HEK293 (cell line): ENCODE data around the gene KLK7.

Source experiments
- CTCF ChIA-PET: fragments of 350-600 bp; formaldehyde crosslinking; extraction: SDS; loops from one replicate; lab custom pipeline; 2021; ENCODE audit warnings: antibody characterized with exemption; lab: Yijun Ruan, JAX
- POLR2A ChIA-PET: fragments of 300-600 bp; formaldehyde crosslinking; extraction: SDS; loops from one replicate; lab custom pipeline; 2020; ENCODE audit warnings: antibody characterized with exemption, inconsistent platforms; lab: Yijun Ruan, JAX
- H3K27ac ChIP-seq: fragments of 200-500 bp; sonication (Bioruptor generic); 2 replicates; pipeline ENCODE4 v1.5.1; 2014; ENCODE audit warnings: low read depth, low read length, control low read depth, inconsistent platforms; ENCODE audit errors: extremely low read depth
- H3K36me3 ChIP-seq, 2 experiments: fragments of 200-500 bp in 1 of 2; sonication (Bioruptor generic) in 1 of 2; 1 replicate in 1 of 2; 2 replicates in 1 of 2; pipeline ENCODE4 v1.5.1; 2014 to 2017; ENCODE audit warnings: inconsistent platforms in 2 of 2, low read length in 2 of 2; ENCODE audit not compliant: control insufficient read depth in 2 of 2, insufficient read depth in 1 of 2
- H3K4me1 ChIP-seq: fragments of 200-500 bp; sonication (Bioruptor generic); 2 replicates; pipeline ENCODE4 v1.5.1; 2014; ENCODE audit warnings: mild to moderate bottlenecking, low read length, inconsistent platforms; ENCODE audit not compliant: control insufficient read depth, insufficient read depth
- H3K4me3 ChIP-seq: 2 replicates; pipeline ENCODE4 v1.5.1; 2011; ENCODE audit warnings: low read depth, mild to moderate bottlenecking, control low read depth, low read length, moderate library complexity
- H3K9me3 ChIP-seq: fragments of 200-500 bp; sonication (Bioruptor generic); 2 replicates; pipeline ENCODE4 v1.5.1; 2014; ENCODE audit warnings: low read depth, low read length, inconsistent platforms; ENCODE audit not compliant: control insufficient read depth, insufficient read depth
- AEBP2 ChIP-seq: fragments of 450-650 bp; formaldehyde crosslinking; IDR thresholded peaks from 2 replicates; pipeline ENCODE4 v1.5.1; 2016; ENCODE audit warnings: missing biosample characterization, missing genetic modification characterization, borderline replicate concordance
- HOXA7 ChIP-seq: sonication (generic); formaldehyde crosslinking; IDR thresholded peaks from 2 replicates; pipeline ENCODE4 v1.8.1; 2022; ENCODE audit warnings: missing genetic modification reagents, borderline replicate concordance
- OSR2 ChIP-seq: fragments of 450-650 bp; formaldehyde crosslinking; IDR thresholded peaks from 2 replicates; pipeline ENCODE4 v1.5.1; 2016; ENCODE audit warnings: missing biosample characterization, missing genetic modification characterization
- SCRT2 ChIP-seq: fragments of 450-650 bp; formaldehyde crosslinking; IDR thresholded peaks from 2 replicates; pipeline ENCODE4 v1.5.1; 2016; ENCODE audit warnings: missing biosample characterization, missing genetic modification characterization
- YY2 ChIP-seq: fragments of 450-650 bp; formaldehyde crosslinking; IDR thresholded peaks from 2 replicates; pipeline ENCODE4 v1.5.1; 2016; ENCODE audit warnings: missing biosample characterization, missing genetic modification characterization
- ZNF10 ChIP-seq: fragments of 450-650 bp; formaldehyde crosslinking; IDR thresholded peaks from 2 replicates; pipeline ENCODE4 v1.5.1; 2017; ENCODE audit warnings: missing biosample characterization, missing genetic modification characterization
- ZNF121 ChIP-seq: fragments of 450-650 bp; formaldehyde crosslinking; IDR thresholded peaks from 2 replicates; pipeline ENCODE4 v1.5.1; 2016; ENCODE audit warnings: missing biosample characterization, missing genetic modification characterization
- ZNF174 ChIP-seq: fragments of 450-650 bp; formaldehyde crosslinking; IDR thresholded peaks from 2 replicates; pipeline ENCODE4 v1.5.0; 2017; ENCODE audit warnings: missing biosample characterization, mild to moderate bottlenecking, missing genetic modification characterization
- ZNF184 ChIP-seq: fragments of 450-650 bp; IDR thresholded peaks from 2 replicates; pipeline ENCODE4 v1.5.1; 2018; ENCODE audit warnings: missing biosample characterization, mild to moderate bottlenecking, missing genetic modification characterization
- ZNF292 ChIP-seq: fragments of 450-650 bp; formaldehyde crosslinking; IDR thresholded peaks from 2 replicates; pipeline ENCODE4 v1.5.1; 2016; ENCODE audit warnings: low read depth, missing biosample characterization, missing genetic modification characterization, borderline replicate concordance
- ZNF549 ChIP-seq: fragments of 450-650 bp; IDR thresholded peaks from 2 replicates; pipeline ENCODE4 v1.5.1; 2018; ENCODE audit warnings: missing biosample characterization, missing genetic modification characterization, mild to moderate bottlenecking, inconsistent platforms, moderate library complexity
- ZNF555 ChIP-seq: fragments of 450-650 bp; formaldehyde crosslinking; conservative IDR thresholded peaks from 2 replicates; pipeline ENCODE4 v1.5.1; 2017; ENCODE audit warnings: missing biosample characterization, mild to moderate bottlenecking, missing genetic modification characterization, inconsistent platforms
- ZNF560 ChIP-seq: fragments of 450-650 bp; formaldehyde crosslinking; IDR thresholded peaks from 2 replicates; pipeline ENCODE4 v1.5.1; 2017; ENCODE audit warnings: missing biosample characterization, missing genetic modification characterization, borderline replicate concordance
- ZNF561 ChIP-seq: fragments of 450-650 bp; IDR thresholded peaks from 2 replicates; pipeline ENCODE4 v1.5.1; 2018; ENCODE audit warnings: missing biosample characterization, missing genetic modification characterization, borderline replicate concordance
- ZNF580 ChIP-seq: fragments of 450-650 bp; formaldehyde crosslinking; IDR thresholded peaks from 2 replicates; pipeline ENCODE4 v1.5.1; 2016; ENCODE audit warnings: missing biosample characterization, missing genetic modification characterization
- ZNF610 ChIP-seq: fragments of 450-650 bp; formaldehyde crosslinking; IDR thresholded peaks from 2 replicates; pipeline ENCODE4 v1.5.1; 2016; ENCODE audit warnings: missing biosample characterization, missing genetic modification characterization, borderline replicate concordance
- ZNF623 ChIP-seq: fragments of 450-650 bp; formaldehyde crosslinking; IDR thresholded peaks from 2 replicates; pipeline ENCODE4 v1.5.1; 2016; ENCODE audit warnings: missing biosample characterization, missing genetic modification characterization
- ZNF704 ChIP-seq: fragments of 450-650 bp; formaldehyde crosslinking; IDR thresholded peaks from 2 replicates; pipeline ENCODE4 v1.5.1; 2016; ENCODE audit warnings: missing biosample characterization, missing genetic modification characterization
- ZNF707 ChIP-seq: fragments of 450-650 bp; formaldehyde crosslinking; IDR thresholded peaks from 2 replicates; pipeline ENCODE4 v1.5.1; 2016; ENCODE audit warnings: missing biosample characterization, missing genetic modification characterization
- ZNF830 ChIP-seq: fragments of 450-650 bp; IDR thresholded peaks from 2 replicates; pipeline ENCODE4 v1.5.0; 2018; ENCODE audit warnings: missing biosample characterization, missing genetic modification characterization, low read depth, mild to moderate bottlenecking, moderate library complexity
- ZSCAN5A ChIP-seq: fragments of 450-650 bp; formaldehyde crosslinking; IDR thresholded peaks from 2 replicates; pipeline ENCODE4 v1.5.1; 2016; ENCODE audit warnings: missing biosample characterization, missing genetic modification characterization

KLK7 gene

GRCh38 chr19:50967929-50968715, 15.6 kb downstream of the KLK7 start (continued):
- no peak for TF ChIP-seq OSR2
- no peak for TF ChIP-seq ZNF580 (tag by site-specific recombination)

- Histone ChIP-seq H3K4me1 (peaks cover 4% of the 10 kb centered on the region; the same call in 1 of the 2 replicates), H3K36me3 (no peaks in the 10 kb centered on the region), H3K4me3 (no peak overlapping the region), H3K27ac (no peak overlapping the region), H3K9me3 (no peaks in the 10 kb centered on the region)
- ChIA-PET POLR2A (no interaction called here), CTCF (interaction anchor here (1.2 kb wide), 1 partner anchor 53 kb away, joined by 3 read pairs; no protein-coding TSS in a partner anchor)
- TF ChIP-seq SCRT2 (tag by site-specific recombination): peak; percentile 66
- no peak for TF ChIP-seq ZNF555
- TF ChIP-seq HOXA7 (CRISPR knock-in tag): no peak
Observed at GRCh38 chr19:50964266-50964665, 19.5 kb downstream of the KLK7 start.

- POLR2A ChIA-PET: no interaction called here
- CTCF ChIA-PET: interaction anchor here (1.2 kb wide), 1 partner anchor 54 kb away, joined by 3 read pairs; no protein-coding TSS in a partner anchor
- TF ChIP-seq AEBP2 (tag by site-specific recombination) (no peak), ZNF174 (tag by site-specific recombination) (no peak), ZNF10 (tag by site-specific recombination) (no peak), ZNF610 (tag by site-specific recombination) (no peak), ZNF704 (tag by site-specific recombination) (no peak), ZNF292 (tag by site-specific recombination) (no peak), ZNF623 (tag by site-specific recombination) (no peak), ZNF560 (tag by site-specific recombination) (no peak), ZNF184 (tag by site-specific recombination) (no peak), ZNF830 (tag by site-specific recombination) (no peak), ZNF707 (tag by site-specific recombination) (no peak), ZNF121 (tag by site-specific recombination) (no peak), ZNF549 (tag by site-specific recombination) (no peak), ZNF561 (no peak), ZSCAN5A (no peak), YY2 (tag by site-specific recombination) (no peak)
- H3K4me1 ChIP-seq: peaks cover 4% of the 10 kb centered on the region; the same call in 1 of the 2 replicates
- H3K36me3 ChIP-seq: no peaks in the 10 kb centered on the region
- H3K4me3 ChIP-seq: no peak overlapping the region
- H3K27ac ChIP-seq: no peak overlapping the region
- H3K9me3 ChIP-seq: no peaks in the 10 kb centered on the region
Observed at GRCh38 chr19:50963381-50963780, 20.3 kb downstream of the KLK7 start.
